Smooth muscle cell (in vitro differentiated cells): ENCODE data around the gene DIP2C. TPM values are rescaled to one million over a fixed set of nuclear protein-coding genes. Genes with fewer than 3 reads are reported as not detected.

Experiments
- DNase-seq: peaks from one replicate; lab custom pipeline; 2025; ENCODE audit not compliant: unreplicated experiment; lab: John Stamatoyannopoulos, UW
- H2AFZ ChIP-seq: fragments of 200-600 bp; sonication (generic); 2 replicates; pipeline ENCODE4 v1.6.0; 2016; ENCODE audit warnings: antibody characterized with exemption, low read depth, mild to moderate bottlenecking
- H3F3A ChIP-seq: fragments of 200-600 bp; sonication (generic); 2 replicates; pipeline ENCODE4 v1.6.0; 2017; ENCODE audit warnings: antibody characterized with exemption, low read depth
- H3K27ac ChIP-seq: fragments of 200-600 bp; sonication (generic); 2 replicates; pipeline ENCODE4 v1.5.1; 2016; ENCODE audit warnings: low read depth, mild to moderate bottlenecking
- H3K27me3 ChIP-seq: fragments of 200-600 bp; sonication (generic); 2 replicates; pipeline ENCODE4 v1.6.1; 2016; ENCODE audit warnings: low read depth, mild to moderate bottlenecking
- H3K36me3 ChIP-seq: fragments of 200-600 bp; sonication (generic); 2 replicates; pipeline ENCODE4 v1.5.1; 2016; ENCODE audit warnings: low read depth
- H3K4me1 ChIP-seq: fragments of 200-600 bp; sonication (generic); 2 replicates; pipeline ENCODE4 v1.5.1; 2016; ENCODE audit warnings: low read depth
- H3K4me2 ChIP-seq: fragments of 200-600 bp; sonication (generic); 2 replicates; pipeline ENCODE4 v1.6.0; 2016; ENCODE audit warnings: mild to moderate bottlenecking
- H3K4me3 ChIP-seq: fragments of 200-600 bp; sonication (generic); 2 replicates; pipeline ENCODE4 v1.5.1; 2016; ENCODE audit warnings: mild to moderate bottlenecking
- H3K79me2 ChIP-seq: fragments of 200-600 bp; sonication (generic); 2 replicates; pipeline ENCODE4 v1.6.0; 2016; ENCODE audit warnings: low read depth, mild to moderate bottlenecking
- H3K9ac ChIP-seq: fragments of 200-600 bp; sonication (generic); 2 replicates; pipeline ENCODE4 v1.6.0; 2016; ENCODE audit warnings: low read depth
- H3K9me3 ChIP-seq: fragments of 200-600 bp; sonication (generic); replicated peaks from 2 replicates; pipeline ENCODE4 v1.5.1; 2016; ENCODE audit warnings: low read depth
- H4K20me1 ChIP-seq: fragments of 200-600 bp; sonication (generic); 2 replicates; pipeline ENCODE4 v1.6.0; 2016; ENCODE audit warnings: low read depth
- CTCF ChIP-seq: fragments of 200-600 bp; sonication (generic); IDR thresholded peaks from 2 replicates; pipeline ENCODE4 v1.5.1; 2017; ENCODE audit warnings: borderline replicate concordance, mild to moderate bottlenecking, antibody characterized with exemption; ENCODE audit not compliant: insufficient read depth, poor library complexity, severe bottlenecking
- WGBS: methylation state at CpG from one replicate; pipeline ENCODE4 v1.1.7; 2016; ENCODE audit warnings: low lambda C conversion rate; 5-methylcytosine and 5-hydroxymethylcytosine counted together
- polyA plus RNA-seq: library from polyadenylated mRNA; unstranded; fragments of >200 nt; fragmentation: Nextera tagmentation; extraction: Ambion mirVana; gene quantifications from 2 replicates; pipeline ENCODE4 v1.2.1, GENCODE V29; 2016
- total RNA-seq: library from RNA; depleted of rRNA; stranded (reverse); fragments of >200 nt; gene quantifications from 2 replicates; pipeline ENCODE4 v1.2.3, GENCODE V29; 2014

Gene DIP2C
- total and polyA plus RNA-seq, 2 experiments from 2014 or later = 14.9 to 15.3 TPM

GRCh38 chr10:418894-419293 lies 270.6 kb downstream of the DIP2C start:
- peaks cover 3% of the 10 kb centered on the region for H3K36me3 ChIP-seq
- H3K27me3 ChIP-seq = no peaks in the 10 kb centered on the region
- 97% methylated on average over 19 of the region's 19 CpGs for WGBS

GRCh38 chr10:418226-418625 lies 271.2 kb downstream of the DIP2C start:
- Histone ChIP-seq H3K4me2 (no peak overlapping the region), H3K4me3 (no peak overlapping the region), H3K9me3 (no peaks in the 10 kb centered on the region), H3K27me3 (no peaks in the 10 kb centered on the region), H3K27ac (no peak overlapping the region), H4K20me1 (peaks cover 52% of the 10 kb centered on the region), H3K4me1 (no peaks in the 10 kb centered on the region), H3F3A (no peaks in the 10 kb centered on the region), H2AFZ (no peak overlapping the region), H3K36me3 (peaks cover 3% of the 10 kb centered on the region), H3K79me2 (no peaks in the 10 kb centered on the region), H3K9ac (no peak overlapping the region)
- WGBS = 91% methylated on average over 15 of the region's 15 CpGs
- DNase-seq = no peak
- TF ChIP-seq CTCF = no peak

More at GRCh38 chr10:418894-419293, 270.6 kb downstream of the DIP2C start:
- Histone ChIP-seq H3K9me3 (no peaks in the 10 kb centered on the region), H3F3A (no peaks in the 10 kb centered on the region), H3K4me3 (no peak overlapping the region), H3K27ac (no peak overlapping the region), H3K9ac (no peak overlapping the region), H3K4me2 (no peak overlapping the region), H4K20me1 (peaks cover 59% of the 10 kb centered on the region), H3K4me1 (no peaks in the 10 kb centered on the region), H2AFZ (no peak overlapping the region), H3K79me2 (no peaks in the 10 kb centered on the region)
- no peak for DNase-seq
- TF ChIP-seq CTCF = no peak

GRCh38 chr10:416091-416515 lies 273.4 kb downstream of the DIP2C start:
- H3K27ac ChIP-seq = no peak overlapping the region
- H3K4me2 ChIP-seq = no peak overlapping the region
- DNase-seq = no peak
- H3K27me3 ChIP-seq = no peaks in the 10 kb centered on the region
- TF ChIP-seq CTCF = no peak
- no peak overlapping the region for H3K4me3 ChIP-seq
- no peak overlapping the region for H2AFZ ChIP-seq
- H3F3A ChIP-seq = no peaks in the 10 kb centered on the region
- no peaks in the 10 kb centered on the region for H3K4me1 ChIP-seq
- no peaks in the 10 kb centered on the region for H3K9me3 ChIP-seq
- 57% methylated on average over 13 of the region's 13 CpGs for WGBS
- H3K9ac ChIP-seq = no peak overlapping the region
- peaks cover 56% of the 10 kb centered on the region for H4K20me1 ChIP-seq
- peaks cover 10% of the 10 kb centered on the region for H3K36me3 ChIP-seq
- no peaks in the 10 kb centered on the region for H3K79me2 ChIP-seq

GRCh38 chr10:413662-414071 lies 275.8 kb downstream of the DIP2C start:
- 91% methylated on average over 26 of the region's 26 CpGs for WGBS
- H2AFZ ChIP-seq = no peak overlapping the region
- DNase-seq = no peak

More at GRCh38 chr10:413662-414071, 275.8 kb downstream of the DIP2C start:
- Histone ChIP-seq H4K20me1 (peaks cover 45% of the 10 kb centered on the region), H3K27me3 (no peaks in the 10 kb centered on the region), H3K9ac (no peak overlapping the region), H3K36me3 (peaks cover 17% of the 10 kb centered on the region), H3K4me1 (no peaks in the 10 kb centered on the region), H3K9me3 (no peaks in the 10 kb centered on the region), H3K27ac (no peak overlapping the region), H3K4me3 (no peak overlapping the region), H3K4me2 (no peak overlapping the region), H3F3A (no peaks in the 10 kb centered on the region), H3K79me2 (no peaks in the 10 kb centered on the region)
- TF ChIP-seq CTCF = no peak
